K562 (cell line): Measurements from ENCODE around the gene VPS18. TPM values are rescaled to one million over a fixed set of nuclear protein-coding genes. Genes with fewer than 3 reads are reported as not detected.

ENCODE experiments used
- KLF13 ChIP-seq: fragments of 450-650 bp; IDR thresholded peaks from 2 replicates; pipeline ENCODE4 v1.6.1; 2016; ENCODE audit warnings: missing genetic modification characterization, low read depth, mild to moderate bottlenecking, missing compliant biosample characterization, moderate library complexity, borderline replicate concordance
- NBN ChIP-seq: fragments of 450-650 bp; IDR thresholded peaks from 2 replicates; pipeline ENCODE4 v1.6.1; 2016; ENCODE audit warnings: low read depth, mild to moderate bottlenecking
- NFXL1 ChIP-seq: fragments of 450-650 bp; formaldehyde crosslinking; IDR thresholded peaks from 2 replicates; pipeline ENCODE4 v1.4.0; 2021; ENCODE audit warnings: mild to moderate bottlenecking
- SFPQ ChIP-seq: fragments of 200-400 bp; formaldehyde crosslinking; IDR thresholded peaks from 2 replicates; pipeline ENCODE4 v1.6.1; 2017; ENCODE audit warnings: mild to moderate bottlenecking, low read depth, low read length, moderate library complexity
- SMARCA4 ChIP-seq: fragments of 450-650 bp; IDR thresholded peaks from 2 replicates; pipeline ENCODE4 v1.6.1; 2016
- STAG1 ChIP-seq: sonication (generic); formaldehyde crosslinking; IDR thresholded peaks from 2 replicates; pipeline ENCODE4 v1.5.0; 2020; ENCODE audit warnings: missing genetic modification reagents, borderline replicate concordance
- ZBTB17 ChIP-seq: fragments of 450-650 bp; formaldehyde crosslinking; IDR thresholded peaks from 2 replicates; pipeline ENCODE4 v1.4.0; 2020; ENCODE audit warnings: mild to moderate bottlenecking
- ZBTB2 ChIP-seq: fragments of 450-650 bp; IDR thresholded peaks from 2 replicates; pipeline ENCODE4 v1.6.1; 2016; ENCODE audit warnings: antibody characterized with exemption
- ZMIZ1 ChIP-seq, 2 experiments: fragments of 150-350 bp in 1 of 2; IDR thresholded peaks; 2 replicates each; pipeline ENCODE4 v1.6.1; 2012 to 2016; ENCODE audit warnings: low read depth in 2 of 2, low read length in 2 of 2, mild to moderate bottlenecking in 1 of 2, moderate library complexity in 1 of 2
- ZNF444 ChIP-seq: fragments of 250-450 bp; sonication (Bioruptor Pico); IDR thresholded peaks from 2 replicates; pipeline ENCODE4 v1.4.0; 2020; ENCODE audit warnings: mild to moderate bottlenecking, moderate library complexity
- polyA plus RNA-seq, 8 experiments: library from polyadenylated mRNA; depleted of rRNA in 4 of 8; stranded (reverse) in 5 of 8; unstranded in 3 of 8; fragments of >200 nt; fragmentation: Nextera tagmentation in 2 of 8; fragmentation: Illumina TruSeq in 1 of 8; extraction: Ambion mirVana in 2 of 8; extraction: Trizol in 1 of 8; gene quantifications; 2 replicates each; pipeline versions ENCODE4 v1.2.1 to v1.2.3, GENCODE V29; 2011 to 2014; ENCODE audit warnings: inconsistent platforms in 1 of 8, missing spikeins in 1 of 8
- total RNA-seq, 7 experiments: library from RNA; depleted of rRNA in 6 of 7; stranded (reverse); fragments of >200 nt in 6 of 7; fragmentation: Illumina TruSeq in 2 of 7; extraction: Trizol in 2 of 7; gene quantifications; 2 replicates each; pipeline versions ENCODE4 v1.2.1 to v1.2.3, GENCODE V29; 2011 to 2021; ENCODE audit warnings: low replicate concordance in 1 of 7
- TF ChIP-seq, protein P1 (sequence below), 2 experiments: fragments of 450-650 bp; IDR thresholded peaks; 2 replicates each; pipeline ENCODE4 v1.6.1; 2018; ENCODE audit warnings: mild to moderate bottlenecking in 2 of 2, low read depth in 1 of 2; ENCODE audit not compliant: partially characterized antibody in 2 of 2
- TF ChIP-seq, protein P2 (sequence below): sonication (generic); formaldehyde crosslinking; IDR thresholded peaks from 2 replicates; pipeline ENCODE4 v1.8.1; 2023; ENCODE audit warnings: mild to moderate bottlenecking, missing genetic modification reagents, moderate library complexity

VPS18 gene
- total and polyA plus RNA-seq, 9 of the 15 experiments (the other 6 are each of a cell fraction or from before 2014, with no cell fraction given): 0.73 to 19.9 (median 8.5) TPM

DNA sequence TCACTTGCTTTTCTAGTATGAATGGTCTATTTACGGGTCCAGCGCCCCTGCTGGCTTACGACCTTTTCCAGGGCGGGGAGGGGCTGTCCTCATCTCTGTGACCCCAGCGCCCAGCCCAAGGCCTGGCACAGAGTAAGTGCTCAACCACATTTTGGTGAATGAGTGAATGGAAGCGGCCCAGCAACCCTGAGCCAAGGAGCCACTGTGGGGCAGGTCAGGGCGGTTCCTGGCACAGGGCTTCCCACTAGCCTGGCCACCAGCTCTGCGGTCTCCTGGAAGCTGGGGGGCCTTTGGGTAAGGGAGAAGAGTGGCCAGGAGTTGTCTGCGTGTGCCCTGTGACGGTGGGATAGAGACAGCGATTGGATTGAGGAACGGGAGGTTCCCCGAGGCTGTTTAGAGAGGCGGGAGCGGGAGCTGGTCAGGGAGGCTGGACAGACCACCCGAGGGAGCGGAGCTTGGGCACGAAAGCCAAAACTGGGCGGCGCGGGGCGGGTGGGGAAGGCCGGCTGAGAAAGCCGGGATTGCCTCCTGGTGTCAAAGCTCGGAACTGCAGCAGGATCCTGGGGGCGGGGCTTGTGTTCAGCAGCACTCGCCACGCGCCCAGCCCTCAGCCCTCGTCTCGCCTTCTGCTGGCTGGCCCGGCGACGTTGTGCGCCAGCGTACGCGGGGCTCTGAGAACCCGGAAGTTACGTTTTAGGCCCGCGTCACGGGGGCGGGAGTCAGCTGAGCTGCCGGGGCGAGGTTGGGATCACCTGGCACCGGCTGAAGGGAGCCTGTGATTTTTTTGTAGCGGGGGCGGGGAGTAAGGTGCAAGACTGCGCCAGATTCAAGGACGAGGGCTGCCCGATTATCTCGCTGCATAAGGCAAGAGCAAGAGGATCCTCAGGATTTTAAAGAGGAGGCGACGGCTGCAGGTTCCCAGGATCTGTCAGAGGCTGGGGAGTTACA is at the start of gene VPS18 (continued):
- TF ChIP-seq, protein P1, sequence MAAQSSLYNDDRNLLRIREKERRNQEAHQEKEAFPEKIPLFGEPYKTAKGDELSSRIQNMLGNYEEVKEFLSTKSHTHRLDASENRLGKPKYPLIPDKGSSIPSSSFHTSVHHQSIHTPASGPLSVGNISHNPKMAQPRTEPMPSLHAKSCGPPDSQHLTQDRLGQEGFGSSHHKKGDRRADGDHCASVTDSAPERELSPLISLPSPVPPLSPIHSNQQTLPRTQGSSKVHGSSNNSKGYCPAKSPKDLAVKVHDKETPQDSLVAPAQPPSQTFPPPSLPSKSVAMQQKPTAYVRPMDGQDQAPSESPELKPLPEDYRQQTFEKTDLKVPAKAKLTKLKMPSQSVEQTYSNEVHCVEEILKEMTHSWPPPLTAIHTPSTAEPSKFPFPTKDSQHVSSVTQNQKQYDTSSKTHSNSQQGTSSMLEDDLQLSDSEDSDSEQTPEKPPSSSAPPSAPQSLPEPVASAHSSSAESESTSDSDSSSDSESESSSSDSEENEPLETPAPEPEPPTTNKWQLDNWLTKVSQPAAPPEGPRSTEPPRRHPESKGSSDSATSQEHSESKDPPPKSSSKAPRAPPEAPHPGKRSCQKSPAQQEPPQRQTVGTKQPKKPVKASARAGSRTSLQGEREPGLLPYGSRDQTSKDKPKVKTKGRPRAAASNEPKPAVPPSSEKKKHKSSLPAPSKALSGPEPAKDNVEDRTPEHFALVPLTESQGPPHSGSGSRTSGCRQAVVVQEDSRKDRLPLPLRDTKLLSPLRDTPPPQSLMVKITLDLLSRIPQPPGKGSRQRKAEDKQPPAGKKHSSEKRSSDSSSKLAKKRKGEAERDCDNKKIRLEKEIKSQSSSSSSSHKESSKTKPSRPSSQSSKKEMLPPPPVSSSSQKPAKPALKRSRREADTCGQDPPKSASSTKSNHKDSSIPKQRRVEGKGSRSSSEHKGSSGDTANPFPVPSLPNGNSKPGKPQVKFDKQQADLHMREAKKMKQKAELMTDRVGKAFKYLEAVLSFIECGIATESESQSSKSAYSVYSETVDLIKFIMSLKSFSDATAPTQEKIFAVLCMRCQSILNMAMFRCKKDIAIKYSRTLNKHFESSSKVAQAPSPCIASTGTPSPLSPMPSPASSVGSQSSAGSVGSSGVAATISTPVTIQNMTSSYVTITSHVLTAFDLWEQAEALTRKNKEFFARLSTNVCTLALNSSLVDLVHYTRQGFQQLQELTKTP (IDR thresholded peaks at IDR 0.05; ENCODE audit: low read depth in 1 of 2, partially characterized antibody in 2 of 2): peak in 1 of 2 experiments; percentile 14
- TF ChIP-seq ZNF444 (CRISPR knock-in tag) (no peak), ZBTB2 (peak; percentile 80), ZMIZ1 (IDR thresholded peaks at IDR 0.05; ENCODE audit: low read depth in 2 of 2, low read length in 2 of 2) (no peak), KLF13 (peak; percentile 66; the same call in 1 of the 2 replicates), ZBTB17 (CRISPR knock-in tag) (peak; percentile 63; the same call in 1 of the 2 replicates), SFPQ (no peak), NFXL1 (CRISPR knock-in tag) (no peak), SMARCA4 (no peak), STAG1 (CRISPR knock-in tag) (peak; percentile 91), NBN (peak; percentile 66)
- TF ChIP-seq, protein P2, sequence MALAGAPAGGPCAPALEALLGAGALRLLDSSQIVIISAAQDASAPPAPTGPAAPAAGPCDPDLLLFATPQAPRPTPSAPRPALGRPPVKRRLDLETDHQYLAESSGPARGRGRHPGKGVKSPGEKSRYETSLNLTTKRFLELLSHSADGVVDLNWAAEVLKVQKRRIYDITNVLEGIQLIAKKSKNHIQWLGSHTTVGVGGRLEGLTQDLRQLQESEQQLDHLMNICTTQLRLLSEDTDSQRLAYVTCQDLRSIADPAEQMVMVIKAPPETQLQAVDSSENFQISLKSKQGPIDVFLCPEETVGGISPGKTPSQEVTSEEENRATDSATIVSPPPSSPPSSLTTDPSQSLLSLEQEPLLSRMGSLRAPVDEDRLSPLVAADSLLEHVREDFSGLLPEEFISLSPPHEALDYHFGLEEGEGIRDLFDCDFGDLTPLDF: peak; percentile 18; the same call in 1 of the 2 replicates
